ENCODE data around the gene MPEG1. TPM values are rescaled to one million over a fixed set of nuclear protein-coding genes. Genes with fewer than 3 reads are reported as not detected.

The MPEG1 gene
- total RNA-seq, 1 experiment from 2014 or later, result not detected

GRCh38 chr11:59222464-59223060 lies 9.8 kb upstream of the MPEG1 start:
- H2AFZ ChIP-seq (ENCODE audit: low read length), result no peak overlapping the region
- no peak overlapping the region for H3K27ac ChIP-seq (ENCODE audit: low read length)
- no peaks in the 10 kb centered on the region for H3K9me2 ChIP-seq (replicated peaks; ENCODE audit: low read length)
- BruUV-seq (replicated peaks), result no TSS peak
- intact Hi-C loops (cut with micrococcal nuclease), result no loop called here
- H4K20me1 ChIP-seq (ENCODE audit: low read length), result no peaks in the 10 kb centered on the region
- no peaks in the 10 kb centered on the region for H3K79me2 ChIP-seq (ENCODE audit: low read length)
- peaks cover 32% of the 10 kb centered on the region for H3K4me1 ChIP-seq (ENCODE audit: insufficient read depth, low read length)
- H3K9me3 ChIP-seq (ENCODE audit: low read length), result no peaks in the 10 kb centered on the region
- no peak overlapping the region for H3K4me3 ChIP-seq (ENCODE audit: low read length)
- no peaks in the 10 kb centered on the region for H3K27me3 ChIP-seq (ENCODE audit: low read length)
- ATAC-seq, result no peak
- TF ChIP-seq, protein P1, sequence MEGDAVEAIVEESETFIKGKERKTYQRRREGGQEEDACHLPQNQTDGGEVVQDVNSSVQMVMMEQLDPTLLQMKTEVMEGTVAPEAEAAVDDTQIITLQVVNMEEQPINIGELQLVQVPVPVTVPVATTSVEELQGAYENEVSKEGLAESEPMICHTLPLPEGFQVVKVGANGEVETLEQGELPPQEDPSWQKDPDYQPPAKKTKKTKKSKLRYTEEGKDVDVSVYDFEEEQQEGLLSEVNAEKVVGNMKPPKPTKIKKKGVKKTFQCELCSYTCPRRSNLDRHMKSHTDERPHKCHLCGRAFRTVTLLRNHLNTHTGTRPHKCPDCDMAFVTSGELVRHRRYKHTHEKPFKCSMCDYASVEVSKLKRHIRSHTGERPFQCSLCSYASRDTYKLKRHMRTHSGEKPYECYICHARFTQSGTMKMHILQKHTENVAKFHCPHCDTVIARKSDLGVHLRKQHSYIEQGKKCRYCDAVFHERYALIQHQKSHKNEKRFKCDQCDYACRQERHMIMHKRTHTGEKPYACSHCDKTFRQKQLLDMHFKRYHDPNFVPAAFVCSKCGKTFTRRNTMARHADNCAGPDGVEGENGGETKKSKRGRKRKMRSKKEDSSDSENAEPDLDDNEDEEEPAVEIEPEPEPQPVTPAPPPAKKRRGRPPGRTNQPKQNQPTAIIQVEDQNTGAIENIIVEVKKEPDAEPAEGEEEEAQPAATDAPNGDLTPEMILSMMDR (conservative IDR thresholded peaks at IDR 0.05; ENCODE audit: low read depth, low read length), result no peak
- TF ChIP-seq EZH2phosphoT487 (IDR thresholded peaks at IDR 0.05; ENCODE audit: borderline replicate concordance, low read length) (no peak), EZH2 (IDR thresholded peaks at IDR 0.05; ENCODE audit: low read length, unreplicated experiment) (no peak)
- H3K9ac ChIP-seq (ENCODE audit: low read length), result no peak overlapping the region
- no peak for DNase-seq
- ChIA-PET CTCF (no interaction called here), POLR2A (ENCODE audit: unreplicated experiment) (no interaction called here)
- no peaks in the 10 kb centered on the region for H3K36me3 ChIP-seq (ENCODE audit: low read depth, low read length)
- peak overlapping the region; percentile 33; the same call in 1 of the 2 replicates for H3K4me2 ChIP-seq (ENCODE audit: low read length)
- H3F3A ChIP-seq (ENCODE audit: low read length, unreplicated experiment), result no peaks in the 10 kb centered on the region

- no TSS peak for BruUV-seq (replicated peaks)
- no peaks in the 10 kb centered on the region for H3K9me3 ChIP-seq (ENCODE audit: low read length)
- TF ChIP-seq EZH2phosphoT487 (IDR thresholded peaks at IDR 0.05; ENCODE audit: borderline replicate concordance, low read length), result no peak
- TF ChIP-seq EZH2 (IDR thresholded peaks at IDR 0.05; ENCODE audit: low read length, unreplicated experiment), result no peak
- TF ChIP-seq, protein P1 (conservative IDR thresholded peaks at IDR 0.05; ENCODE audit: low read depth, low read length), result no peak
- no peak overlapping the region for H2AFZ ChIP-seq (ENCODE audit: low read length)
- H3K27ac ChIP-seq (ENCODE audit: low read length), result 0 out of 2 replicates have a peak overlapping the region, but pooled peaks have one; percentile 5
- H3K4me3 ChIP-seq (ENCODE audit: low read length), result no peak overlapping the region
- peaks cover 43% of the 10 kb centered on the region for H3K4me1 ChIP-seq (ENCODE audit: insufficient read depth, low read length)
- H3K27me3 ChIP-seq (ENCODE audit: low read length), result no peaks in the 10 kb centered on the region
- H4K20me1 ChIP-seq (ENCODE audit: low read length), result no peaks in the 10 kb centered on the region
- H3K9me2 ChIP-seq (replicated peaks; ENCODE audit: low read length), result no peaks in the 10 kb centered on the region
- ATAC-seq, result peak; percentile 71
- H3K9ac ChIP-seq (ENCODE audit: low read length), result no peak overlapping the region
- no peaks in the 10 kb centered on the region for H3K36me3 ChIP-seq (ENCODE audit: low read depth, low read length)
- no peaks in the 10 kb centered on the region for H3K79me2 ChIP-seq (ENCODE audit: low read length)
- no peaks in the 10 kb centered on the region for H3F3A ChIP-seq (ENCODE audit: low read length, unreplicated experiment)
- POLR2A ChIA-PET (ENCODE audit: unreplicated experiment), result no interaction called here
- CTCF ChIA-PET, result no interaction called here
- peak overlapping the region; percentile 33 for H3K4me2 ChIP-seq (ENCODE audit: low read length)
- intact Hi-C loops (cut with micrococcal nuclease), result no loop called here
- peak; percentile 91 for DNase-seq
Observed at GRCh38 chr11:59221441-59221840, 8.7 kb upstream of the MPEG1 start.

- peaks cover 43% of the 10 kb centered on the region for H3K4me1 ChIP-seq (ENCODE audit: insufficient read depth, low read length)
- H4K20me1 ChIP-seq (ENCODE audit: low read length), result no peaks in the 10 kb centered on the region
- no peaks in the 10 kb centered on the region for H3K36me3 ChIP-seq (ENCODE audit: low read depth, low read length)
- intact Hi-C loops (cut with micrococcal nuclease), result no loop called here
- BruUV-seq (replicated peaks), result no TSS peak
- H3K9ac ChIP-seq (ENCODE audit: low read length), result no peak overlapping the region
- no peak for TF ChIP-seq EZH2phosphoT487 (IDR thresholded peaks at IDR 0.05; ENCODE audit: borderline replicate concordance, low read length)
- TF ChIP-seq, protein P1 (conservative IDR thresholded peaks at IDR 0.05; ENCODE audit: low read depth, low read length), result no peak
- no peak for TF ChIP-seq EZH2 (IDR thresholded peaks at IDR 0.05; ENCODE audit: low read length, unreplicated experiment)
- no peak overlapping the region for H3K4me2 ChIP-seq (ENCODE audit: low read length)
- H3K27ac ChIP-seq (ENCODE audit: low read length), result no peak overlapping the region
- no peak overlapping the region for H3K4me3 ChIP-seq (ENCODE audit: low read length)
- no peaks in the 10 kb centered on the region for H3K27me3 ChIP-seq (ENCODE audit: low read length)
- POLR2A ChIA-PET (ENCODE audit: unreplicated experiment), result no interaction called here
- CTCF ChIA-PET, result interaction anchor here (0.6 kb wide), 1 partner anchor 1265 kb away, joined by 5 read pairs; no protein-coding TSS in a partner anchor
- no peaks in the 10 kb centered on the region for H3F3A ChIP-seq (ENCODE audit: low read length, unreplicated experiment)
- DNase-seq, result no peak
- ATAC-seq, result no peak
- H3K9me3 ChIP-seq (ENCODE audit: low read length), result no peaks in the 10 kb centered on the region
- H3K9me2 ChIP-seq (replicated peaks; ENCODE audit: low read length), result no peaks in the 10 kb centered on the region
- H3K79me2 ChIP-seq (ENCODE audit: low read length), result no peaks in the 10 kb centered on the region
- no peak overlapping the region for H2AFZ ChIP-seq (ENCODE audit: low read length)
Observed at GRCh38 chr11:59219836-59220235, 7.1 kb upstream of the MPEG1 start.

Measured in PC-3 (cell line).